OCI-LY1 (cell line): Measurements from ENCODE around the gene SNRK.

ENCODE experiments used
- EZH2 ChIP-seq: fragments of 200-600 bp; sonication (generic), shearing (Covaris generic); IDR thresholded peaks from 2 replicates; pipeline ENCODE4 v1.8.0; 2017; ENCODE audit warnings: borderline replicate concordance, mixed run types, mild to moderate bottlenecking, antibody characterized with exemption, low read length, moderate library complexity, mixed read lengths
- TF ChIP-seq, protein P1 (sequence below): fragments of 200-600 bp; sonication (generic), shearing (Covaris generic); IDR thresholded peaks from 2 replicates; pipeline ENCODE4 v1.5.1; 2017; ENCODE audit warnings: mild to moderate bottlenecking, antibody characterized with exemption, low read length, moderate library complexity, mixed read lengths

DNA sequence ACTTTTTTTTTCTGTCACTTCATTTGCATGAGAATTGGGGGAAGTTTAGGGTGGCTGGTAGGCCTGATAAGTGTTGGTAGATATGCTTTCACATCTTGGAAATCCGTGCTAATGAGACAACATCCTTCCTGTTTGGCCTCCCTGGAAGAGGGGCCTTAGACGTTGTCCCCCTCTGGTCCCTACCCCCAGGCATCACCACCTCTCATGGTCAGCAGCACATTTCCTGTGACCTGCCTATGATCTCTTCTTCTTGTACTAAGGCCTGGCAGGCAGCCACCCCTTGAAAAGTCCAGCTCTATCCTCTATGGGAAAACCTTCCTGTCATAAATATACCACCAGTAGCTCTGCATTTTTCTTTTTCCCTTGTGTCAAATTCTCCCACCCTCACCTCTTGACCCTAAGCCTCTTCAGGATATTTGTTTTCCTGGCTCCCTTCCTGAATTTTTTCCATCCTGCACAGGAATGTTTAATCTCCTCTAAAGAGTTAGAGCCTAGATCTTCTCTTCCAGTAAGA lies 107.8 kb downstream of the SNRK start:
- no peak for TF ChIP-seq EZH2
- TF ChIP-seq, protein P1, sequence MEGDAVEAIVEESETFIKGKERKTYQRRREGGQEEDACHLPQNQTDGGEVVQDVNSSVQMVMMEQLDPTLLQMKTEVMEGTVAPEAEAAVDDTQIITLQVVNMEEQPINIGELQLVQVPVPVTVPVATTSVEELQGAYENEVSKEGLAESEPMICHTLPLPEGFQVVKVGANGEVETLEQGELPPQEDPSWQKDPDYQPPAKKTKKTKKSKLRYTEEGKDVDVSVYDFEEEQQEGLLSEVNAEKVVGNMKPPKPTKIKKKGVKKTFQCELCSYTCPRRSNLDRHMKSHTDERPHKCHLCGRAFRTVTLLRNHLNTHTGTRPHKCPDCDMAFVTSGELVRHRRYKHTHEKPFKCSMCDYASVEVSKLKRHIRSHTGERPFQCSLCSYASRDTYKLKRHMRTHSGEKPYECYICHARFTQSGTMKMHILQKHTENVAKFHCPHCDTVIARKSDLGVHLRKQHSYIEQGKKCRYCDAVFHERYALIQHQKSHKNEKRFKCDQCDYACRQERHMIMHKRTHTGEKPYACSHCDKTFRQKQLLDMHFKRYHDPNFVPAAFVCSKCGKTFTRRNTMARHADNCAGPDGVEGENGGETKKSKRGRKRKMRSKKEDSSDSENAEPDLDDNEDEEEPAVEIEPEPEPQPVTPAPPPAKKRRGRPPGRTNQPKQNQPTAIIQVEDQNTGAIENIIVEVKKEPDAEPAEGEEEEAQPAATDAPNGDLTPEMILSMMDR: no peak
